Breast epithelium (tissue), 3 donors: Measurements from ENCODE around the gene TSSC4.

Experiments used
- CTCF ChIP-seq, 3 donors: fragments of 450-650 bp; IDR thresholded peaks; one replicate each; pipeline ENCODE4 v1.5.1; 2016 to 2017; ENCODE audit warnings: antibody characterized with exemption in 3 of 3, mild to moderate bottlenecking in 3 of 3, moderate library complexity in 3 of 3
- POLR2A ChIP-seq: fragments of 450-650 bp; IDR thresholded peaks from one replicate; pipeline ENCODE4 v1.6.1; 2016; ENCODE audit warnings: antibody characterized with exemption, mild to moderate bottlenecking, moderate library complexity

- no peak for TF ChIP-seq CTCF (IDR thresholded peaks at IDR 0.05)
- no peak for TF ChIP-seq POLR2A
Observed at GRCh38 chr11:2391181-2391975, 9.2 kb upstream of the TSSC4 start.
